ENCODE results near the gene HTR5A. TPM values are rescaled to one million over a fixed set of nuclear protein-coding genes. Genes with fewer than 3 reads are reported as not detected.

HTR5A gene
- total and polyA plus RNA-seq, 10 of the 15 experiments (the other 5 are each of a cell fraction or from before 2014, with no cell fraction given): not detected

DNA sequence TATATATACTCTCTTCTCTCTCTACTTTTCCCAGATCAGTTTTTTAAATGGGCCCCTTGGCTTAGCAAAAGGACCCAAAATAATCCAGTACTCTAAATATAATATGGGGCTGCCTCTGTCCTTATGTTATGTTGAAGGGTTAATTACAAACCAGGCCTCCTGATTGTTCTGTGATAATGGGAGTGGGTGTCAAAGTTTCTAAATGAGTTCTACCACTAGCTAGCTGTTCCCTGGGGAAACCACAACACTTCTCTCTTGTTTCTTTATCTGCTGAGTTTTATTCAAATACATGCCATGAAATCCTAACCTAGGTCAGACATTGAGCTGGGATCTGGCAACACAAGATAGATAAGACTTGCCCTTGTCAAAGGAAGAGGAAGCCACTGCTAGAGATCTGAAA, 3.8 kb downstream of the HTR5A start:
- Histone ChIP-seq H4K20me1 (ENCODE audit: control insufficient read depth, insufficient read depth) (no peaks in the 10 kb centered on the region), H3K4me2 (ENCODE audit: control insufficient read depth, insufficient read depth) (no peak overlapping the region), H3K9ac (ENCODE audit: control insufficient read depth, insufficient read depth, low read length) (no peak overlapping the region), H3K27ac (ENCODE audit: control insufficient read depth, insufficient read depth) (no peak overlapping the region), H3K79me2 (ENCODE audit: control insufficient read depth, insufficient read depth, low read length) (no peaks in the 10 kb centered on the region), H3K36me3 (ENCODE audit: control insufficient read depth in 2 of 2, insufficient read depth in 2 of 2, low read length in 1 of 2) (no peaks in the 10 kb centered on the region), H3K9me3 (replicated peaks; ENCODE audit: control insufficient read depth, insufficient read depth, low read length) (no peaks in the 10 kb centered on the region), H3K4me3 (no peak overlapping the region), H3K4me1 (ENCODE audit: control insufficient read depth, insufficient read depth, low read length) (no peaks in the 10 kb centered on the region), H2AFZ (ENCODE audit: control insufficient read depth, low read depth, low read length) (no peak overlapping the region), H3K27me3 (replicated peaks in 1 of 2; ENCODE audit: control insufficient read depth in 2 of 2, insufficient read depth in 2 of 2, low read length in 1 of 2) (no peaks in the 10 kb centered on the region)
- in situ Hi-C loops (cut with MboI) (no loop called here), intact Hi-C loops (cut with micrococcal nuclease; ENCODE audit: unreplicated experiment) (no loop called here)
- TF ChIP-seq ZNF217 (IDR thresholded peaks at IDR 0.05) (no peak), MEF2B (IDR thresholded peaks at IDR 0.05; ENCODE audit: partially characterized antibody, poor library complexity, severe bottlenecking) (peak; percentile 57)
- no TSS peak for BruUV-seq (replicated peaks)
- DNase-seq (ENCODE audit: low read depth, low spot score): no peak
- RAD21 ChIA-PET (ENCODE audit: unreplicated experiment): no interaction called here
- SMC1A ChIA-PET (ENCODE audit: uncharacterized antibody, unreplicated experiment): no interaction called here
- CTCF ChIA-PET: interaction anchor here (1.3 kb wide), 1 partner anchor 271 kb away, joined by 3 read pairs; no protein-coding TSS in a partner anchor
- no peak for FAIRE-seq
- POLR2A ChIA-PET: no interaction called here
- ATAC-seq: no peak

DNA sequence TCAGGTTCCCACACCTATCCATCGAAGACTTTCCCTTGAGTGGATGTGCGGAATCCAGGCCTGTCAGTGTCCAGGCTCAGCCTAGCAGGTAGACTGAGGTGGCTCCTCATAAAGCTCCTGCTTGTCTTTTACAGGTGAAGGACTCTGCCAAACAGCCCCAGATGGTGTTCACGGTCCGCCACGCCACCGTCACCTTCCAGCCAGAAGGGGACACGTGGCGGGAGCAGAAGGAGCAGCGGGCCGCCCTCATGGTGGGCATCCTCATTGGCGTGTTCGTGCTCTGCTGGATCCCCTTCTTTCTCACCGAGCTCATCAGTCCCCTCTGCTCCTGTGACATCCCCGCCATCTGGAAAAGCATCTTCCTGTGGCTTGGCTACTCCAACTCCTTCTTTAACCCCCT, 13.9 kb downstream of the HTR5A start:
- RAD21 ChIA-PET (ENCODE audit: unreplicated experiment): no interaction called here
- POLR2A ChIA-PET: no interaction called here
- Histone ChIP-seq H3K27me3 (replicated peaks in 1 of 2; ENCODE audit: control insufficient read depth in 2 of 2, insufficient read depth in 2 of 2, low read length in 1 of 2) (no peaks in the 10 kb centered on the region), H3K9me3 (replicated peaks; ENCODE audit: control insufficient read depth, insufficient read depth, low read length) (no peaks in the 10 kb centered on the region), H3K36me3 (ENCODE audit: control insufficient read depth in 2 of 2, insufficient read depth in 2 of 2, low read length in 1 of 2) (no peaks in the 10 kb centered on the region), H3K4me3 (no peak overlapping the region), H3K4me2 (ENCODE audit: control insufficient read depth, insufficient read depth) (no peak overlapping the region), H3K9ac (ENCODE audit: control insufficient read depth, insufficient read depth, low read length) (no peak overlapping the region), H2AFZ (ENCODE audit: control insufficient read depth, low read depth, low read length) (no peak overlapping the region), H3K4me1 (ENCODE audit: control insufficient read depth, insufficient read depth, low read length) (no peaks in the 10 kb centered on the region), H3K27ac (ENCODE audit: control insufficient read depth, insufficient read depth) (no peak overlapping the region), H4K20me1 (ENCODE audit: control insufficient read depth, insufficient read depth) (no peaks in the 10 kb centered on the region), H3K79me2 (ENCODE audit: control insufficient read depth, insufficient read depth, low read length) (no peaks in the 10 kb centered on the region)
- in situ Hi-C loops (cut with MboI) (no loop called here), intact Hi-C loops (cut with micrococcal nuclease; ENCODE audit: unreplicated experiment) (no loop called here)
- 50% methylated on average over 14 of the region's 14 CpGs for WGBS (ENCODE audit: insufficient coverage, insufficient replicate concordance, low lambda C conversion rate, missing lambda C conversion rate)
- SMC1A ChIA-PET (ENCODE audit: uncharacterized antibody, unreplicated experiment): no interaction called here
- BruUV-seq (replicated peaks): no TSS peak
- FAIRE-seq (no peak), ATAC-seq (no peak), DNase-seq (ENCODE audit: low read depth, low spot score) (no peak)
- CTCF ChIA-PET: no interaction called here
- TF ChIP-seq HSF1 (IDR thresholded peaks at IDR 0.05; ENCODE audit: low read depth, low read length) (no peak), EED (IDR thresholded peaks at IDR 0.05; ENCODE audit: low read depth) (no peak), LARP7 (IDR thresholded peaks at IDR 0.05) (no peak), ATF3 (IDR thresholded peaks at IDR 0.05; ENCODE audit: borderline replicate concordance, extremely low read depth, low read depth, low read length) (no peak), TCF3 (IDR thresholded peaks at IDR 0.05; ENCODE audit: borderline replicate concordance, insufficient read depth, low read depth, low read length) (no peak), CHD2 (IDR thresholded peaks at IDR 0.05; ENCODE audit: borderline replicate concordance, low read depth, low read length) (no peak)

Measured in GM12878 (cell line).